Mesothelial cell of epicardium (in vitro differentiated cells): ENCODE results near the gene CD81. TPM values are rescaled to one million over a fixed set of nuclear protein-coding genes. Genes with fewer than 3 reads are reported as not detected.

Experiments used
- DNase-seq, 2 experiments: peaks; one replicate each; pipeline ENCODE4 v3.0.0; 2021; ENCODE audit warnings: low spot score in 2 of 2; ENCODE audit not compliant: unreplicated experiment in 2 of 2
- H3K27ac Mint-ChIP-seq: 2 replicates; pipeline ENCODE4 v1.8.0; 2021; ENCODE audit warnings: mixed read lengths
- H3K27me3 Mint-ChIP-seq: 2 replicates; pipeline ENCODE4 v1.8.0; 2021; ENCODE audit warnings: low read depth, mixed read lengths
- H3K36me3 Mint-ChIP-seq: 2 replicates; pipeline ENCODE4 v1.8.0; 2021; ENCODE audit warnings: mixed read lengths
- H3K4me1 Mint-ChIP-seq: 2 replicates; pipeline ENCODE4 v1.8.0; 2021; ENCODE audit warnings: mixed read lengths
- H3K4me3 Mint-ChIP-seq: 2 replicates; pipeline ENCODE4 v1.8.0; 2021; ENCODE audit warnings: mild to moderate bottlenecking, moderate library complexity, mixed read lengths
- H3K9me3 Mint-ChIP-seq: 2 replicates; pipeline ENCODE4 v1.8.0; 2021; ENCODE audit warnings: mixed read lengths
- total RNA-seq: library from RNA; stranded (reverse); gene quantifications from 3 replicates; pipeline ENCODE4 v1.2.1, GENCODE V29; 2021
- TF ChIP-seq, protein P1 (sequence below): fragments of 200-600 bp; sonication (generic); IDR thresholded peaks from one replicate; pipeline ENCODE4 v1.5.0; 2021; ENCODE audit warnings: antibody characterized with exemption; ENCODE audit not compliant: unreplicated experiment

CD81 gene
- total RNA-seq, 1 donor from 2014 or later = 410 TPM

DNA sequence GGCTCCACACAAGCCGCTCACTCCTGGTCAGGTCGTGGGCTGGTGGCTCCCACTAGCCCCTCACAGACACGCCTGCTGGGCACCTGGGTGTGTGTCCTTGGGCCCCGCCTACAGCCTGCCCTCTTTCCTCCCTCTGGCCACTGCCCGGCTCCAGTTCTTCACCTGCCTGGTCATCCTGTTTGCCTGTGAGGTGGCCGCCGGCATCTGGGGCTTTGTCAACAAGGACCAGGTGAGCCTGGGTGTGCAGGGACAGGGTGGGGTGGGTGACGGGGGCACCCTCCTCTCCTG lies 17.7 kb downstream of the CD81 start:
- H3K27me3 Mint-ChIP-seq = no peaks in the 10 kb centered on the region
- TF ChIP-seq, protein P1, sequence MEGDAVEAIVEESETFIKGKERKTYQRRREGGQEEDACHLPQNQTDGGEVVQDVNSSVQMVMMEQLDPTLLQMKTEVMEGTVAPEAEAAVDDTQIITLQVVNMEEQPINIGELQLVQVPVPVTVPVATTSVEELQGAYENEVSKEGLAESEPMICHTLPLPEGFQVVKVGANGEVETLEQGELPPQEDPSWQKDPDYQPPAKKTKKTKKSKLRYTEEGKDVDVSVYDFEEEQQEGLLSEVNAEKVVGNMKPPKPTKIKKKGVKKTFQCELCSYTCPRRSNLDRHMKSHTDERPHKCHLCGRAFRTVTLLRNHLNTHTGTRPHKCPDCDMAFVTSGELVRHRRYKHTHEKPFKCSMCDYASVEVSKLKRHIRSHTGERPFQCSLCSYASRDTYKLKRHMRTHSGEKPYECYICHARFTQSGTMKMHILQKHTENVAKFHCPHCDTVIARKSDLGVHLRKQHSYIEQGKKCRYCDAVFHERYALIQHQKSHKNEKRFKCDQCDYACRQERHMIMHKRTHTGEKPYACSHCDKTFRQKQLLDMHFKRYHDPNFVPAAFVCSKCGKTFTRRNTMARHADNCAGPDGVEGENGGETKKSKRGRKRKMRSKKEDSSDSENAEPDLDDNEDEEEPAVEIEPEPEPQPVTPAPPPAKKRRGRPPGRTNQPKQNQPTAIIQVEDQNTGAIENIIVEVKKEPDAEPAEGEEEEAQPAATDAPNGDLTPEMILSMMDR = no peak
- no peaks in the 10 kb centered on the region for H3K9me3 Mint-ChIP-seq
- H3K27ac Mint-ChIP-seq = no peak overlapping the region
- H3K36me3 Mint-ChIP-seq = peaks cover 4% of the 10 kb centered on the region
- H3K4me1 Mint-ChIP-seq = peaks cover 12% of the 10 kb centered on the region
- H3K4me3 Mint-ChIP-seq = no peak overlapping the region
- DNase-seq = no peak

DNA sequence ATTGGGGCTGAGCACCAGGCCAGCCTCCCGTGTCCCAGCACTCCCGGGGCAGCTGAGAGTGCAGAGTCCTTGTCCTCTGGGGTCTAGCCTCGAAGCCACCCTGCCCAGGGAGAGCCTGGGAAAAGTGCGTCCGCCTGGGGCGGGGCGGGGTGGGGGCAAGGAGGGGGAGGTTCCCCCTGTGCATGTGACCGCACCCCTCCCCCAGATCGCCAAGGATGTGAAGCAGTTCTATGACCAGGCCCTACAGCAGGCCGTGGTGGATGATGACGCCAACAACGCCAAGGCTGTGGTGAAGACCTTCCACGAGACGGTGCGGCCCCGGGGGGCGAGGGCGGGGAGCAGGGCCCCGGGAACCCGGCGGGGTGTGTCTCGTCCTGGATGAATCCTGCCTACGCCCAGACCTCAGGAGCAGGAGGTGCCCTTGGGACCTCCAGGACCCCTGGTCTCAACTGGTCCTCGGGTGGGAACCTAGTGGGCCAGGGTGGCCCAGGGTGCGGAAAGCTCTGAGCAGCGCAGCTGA lies 18.2 kb downstream of the CD81 start:
- H3K9me3 Mint-ChIP-seq = no peaks in the 10 kb centered on the region
- peaks cover 8% of the 10 kb centered on the region for H3K4me1 Mint-ChIP-seq
- peaks cover 4% of the 10 kb centered on the region for H3K36me3 Mint-ChIP-seq
- DNase-seq = no peak
- TF ChIP-seq, protein P1 = no peak
- no peaks in the 10 kb centered on the region for H3K27me3 Mint-ChIP-seq
- no peak overlapping the region for H3K27ac Mint-ChIP-seq
- no peak overlapping the region for H3K4me3 Mint-ChIP-seq

DNA sequence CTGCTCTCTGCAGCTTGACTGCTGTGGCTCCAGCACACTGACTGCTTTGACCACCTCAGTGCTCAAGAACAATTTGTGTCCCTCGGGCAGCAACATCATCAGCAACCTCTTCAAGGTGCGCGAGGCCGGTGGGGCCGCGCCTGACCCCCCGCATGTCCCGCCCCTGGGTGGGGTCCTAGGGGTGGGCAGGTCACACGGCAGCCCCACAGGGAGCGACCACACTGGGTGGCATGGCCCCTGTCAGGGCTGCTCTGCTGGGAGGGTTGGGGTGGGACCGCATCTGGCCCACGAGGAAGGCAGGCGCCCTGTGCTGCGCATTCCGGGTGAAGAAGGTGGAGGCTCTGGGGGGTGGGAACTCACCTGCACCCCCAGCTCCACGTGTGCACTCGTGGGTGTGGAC lies 18.7 kb downstream of the CD81 start:
- TF ChIP-seq, protein P1 = no peak
- no peak for DNase-seq
- Mint-ChIP-seq H3K4me1 (peaks cover 4% of the 10 kb centered on the region), H3K4me3 (no peak overlapping the region), H3K36me3 (peaks cover 4% of the 10 kb centered on the region), H3K9me3 (no peaks in the 10 kb centered on the region), H3K27ac (no peak overlapping the region), H3K27me3 (no peaks in the 10 kb centered on the region)

DNA sequence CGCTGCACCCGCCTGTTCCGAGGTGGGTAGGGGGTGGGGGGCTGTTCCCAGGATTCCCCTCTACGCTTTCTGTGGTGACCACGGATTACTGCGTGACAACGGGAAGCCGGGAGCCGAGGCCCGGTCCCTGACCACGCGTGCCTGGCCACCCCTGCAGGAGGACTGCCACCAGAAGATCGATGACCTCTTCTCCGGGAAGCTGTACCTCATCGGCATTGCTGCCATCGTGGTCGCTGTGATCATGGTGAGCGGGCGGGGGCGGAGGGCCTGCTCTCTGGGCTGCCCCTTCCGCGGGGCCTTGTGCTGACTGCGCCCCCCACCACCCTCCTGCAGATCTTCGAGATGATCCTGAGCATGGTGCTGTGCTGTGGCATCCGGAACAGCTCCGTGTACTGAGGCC lies 19.4 kb downstream of the CD81 start:
- H3K9me3 Mint-ChIP-seq = no peaks in the 10 kb centered on the region
- H3K27ac Mint-ChIP-seq = no peak overlapping the region
- no peak for DNase-seq
- H3K4me3 Mint-ChIP-seq = no peak overlapping the region
- peaks cover 4% of the 10 kb centered on the region for H3K36me3 Mint-ChIP-seq
- peaks cover 6% of the 10 kb centered on the region for H3K4me1 Mint-ChIP-seq
- no peaks in the 10 kb centered on the region for H3K27me3 Mint-ChIP-seq
- TF ChIP-seq, protein P1 = no peak

DNA sequence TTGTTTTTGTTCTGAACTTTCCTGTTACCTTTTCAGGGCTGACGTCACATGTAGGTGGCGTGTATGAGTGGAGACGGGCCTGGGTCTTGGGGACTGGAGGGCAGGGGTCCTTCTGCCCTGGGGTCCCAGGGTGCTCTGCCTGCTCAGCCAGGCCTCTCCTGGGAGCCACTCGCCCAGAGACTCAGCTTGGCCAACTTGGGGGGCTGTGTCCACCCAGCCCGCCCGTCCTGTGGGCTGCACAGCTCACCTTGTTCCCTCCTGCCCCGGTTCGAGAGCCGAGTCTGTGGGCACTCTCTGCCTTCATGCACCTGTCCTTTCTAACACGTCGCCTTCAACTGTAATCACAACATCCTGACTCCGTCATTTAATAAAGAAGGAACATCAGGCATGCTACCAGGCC lies 19.9 kb downstream of the CD81 start:
- TF ChIP-seq, protein P1 = no peak
- peaks cover 4% of the 10 kb centered on the region for H3K36me3 Mint-ChIP-seq
- DNase-seq = no peak
- no peaks in the 10 kb centered on the region for H3K9me3 Mint-ChIP-seq
- peaks cover 11% of the 10 kb centered on the region for H3K4me1 Mint-ChIP-seq
- no peaks in the 10 kb centered on the region for H3K27me3 Mint-ChIP-seq
- no peak overlapping the region for H3K27ac Mint-ChIP-seq
- no peak overlapping the region for H3K4me3 Mint-ChIP-seq
